Measurements from ENCODE around the gene MEIS1. TPM values are rescaled to one million over a fixed set of nuclear protein-coding genes. Genes with fewer than 3 reads are reported as not detected.

The MEIS1 gene
- polyA plus RNA-seq, 1 donor (not counting 4 experiments of a cell fraction or from before 2014, with no cell fraction given), result 3.1 TPM

- H3K9me3 ChIP-seq (ENCODE audit: control insufficient read depth, low read depth, low read length), result no peaks in the 10 kb centered on the region
- H3K9me1 ChIP-seq (ENCODE audit: control insufficient read depth, extremely low read depth, insufficient read depth, low read length), result no peaks in the 10 kb centered on the region
- no peak overlapping the region for H3K4me3 ChIP-seq (ENCODE audit: control insufficient read depth in 2 of 3, extremely low read depth in 1 of 3, insufficient read depth in 2 of 3, low read depth in 1 of 3, low read length in 3 of 3)
- H3K4me2 ChIP-seq (ENCODE audit: control insufficient read depth, extremely low read depth, insufficient read depth, low read depth, low read length), result no peak overlapping the region
- H3K4me1 ChIP-seq (ENCODE audit: control insufficient read depth, extremely low read depth, insufficient read depth, low read length), result no peaks in the 10 kb centered on the region
- FAIRE-seq (no peak), DNase-seq (ENCODE audit: low read depth, low spot score) (no peak)
- no peak overlapping the region for H3K9ac ChIP-seq (ENCODE audit: control insufficient read depth, extremely low read depth, insufficient read depth, low read length)
- no peak overlapping the region for H2AFZ ChIP-seq (ENCODE audit: control insufficient read depth, low read length)
- H3K36me3 ChIP-seq (ENCODE audit: control insufficient read depth in 2 of 2, extremely low read depth in 1 of 2, insufficient read depth in 2 of 2, low read length in 2 of 2), result no peaks in the 10 kb centered on the region
- no peak overlapping the region for H3K27ac ChIP-seq (ENCODE audit: control insufficient read depth, insufficient read depth, low read length)
- TF ChIP-seq, protein P1, sequence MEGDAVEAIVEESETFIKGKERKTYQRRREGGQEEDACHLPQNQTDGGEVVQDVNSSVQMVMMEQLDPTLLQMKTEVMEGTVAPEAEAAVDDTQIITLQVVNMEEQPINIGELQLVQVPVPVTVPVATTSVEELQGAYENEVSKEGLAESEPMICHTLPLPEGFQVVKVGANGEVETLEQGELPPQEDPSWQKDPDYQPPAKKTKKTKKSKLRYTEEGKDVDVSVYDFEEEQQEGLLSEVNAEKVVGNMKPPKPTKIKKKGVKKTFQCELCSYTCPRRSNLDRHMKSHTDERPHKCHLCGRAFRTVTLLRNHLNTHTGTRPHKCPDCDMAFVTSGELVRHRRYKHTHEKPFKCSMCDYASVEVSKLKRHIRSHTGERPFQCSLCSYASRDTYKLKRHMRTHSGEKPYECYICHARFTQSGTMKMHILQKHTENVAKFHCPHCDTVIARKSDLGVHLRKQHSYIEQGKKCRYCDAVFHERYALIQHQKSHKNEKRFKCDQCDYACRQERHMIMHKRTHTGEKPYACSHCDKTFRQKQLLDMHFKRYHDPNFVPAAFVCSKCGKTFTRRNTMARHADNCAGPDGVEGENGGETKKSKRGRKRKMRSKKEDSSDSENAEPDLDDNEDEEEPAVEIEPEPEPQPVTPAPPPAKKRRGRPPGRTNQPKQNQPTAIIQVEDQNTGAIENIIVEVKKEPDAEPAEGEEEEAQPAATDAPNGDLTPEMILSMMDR (optimal IDR thresholded peaks at IDR 0.05 in 1 of 3, IDR thresholded peaks at IDR 0.05 in 1 of 3, conservative IDR thresholded peaks at IDR 0.05 in 1 of 3; ENCODE audit: extremely low read depth in 1 of 3, insufficient read depth in 2 of 3, low read length in 3 of 3), result no peak
- no peak for TF ChIP-seq EZH2 (IDR thresholded peaks at IDR 0.05; ENCODE audit: low read length)
- H4K20me1 ChIP-seq (ENCODE audit: control insufficient read depth, extremely low read depth, insufficient read depth, low read length), result no peaks in the 10 kb centered on the region
- dilution Hi-C loops (cut with MboI; ENCODE audit: extremely low pct_ligation_motif_present, low sequenced_read_pairs), result no loop called here
- H3K79me2 ChIP-seq (ENCODE audit: control insufficient read depth, insufficient read depth, low read length), result no peaks in the 10 kb centered on the region
- H3K27me3 ChIP-seq (ENCODE audit: control insufficient read depth, extremely low read depth, insufficient read depth, low read length), result no peaks in the 10 kb centered on the region
Observed at GRCh38 chr2:66539452-66539851, 104.5 kb downstream of the MEIS1 start.

- H3K4me3 ChIP-seq (ENCODE audit: control insufficient read depth in 2 of 3, extremely low read depth in 1 of 3, insufficient read depth in 2 of 3, low read depth in 1 of 3, low read length in 3 of 3), result no peak overlapping the region
- no peaks in the 10 kb centered on the region for H3K9me3 ChIP-seq (ENCODE audit: control insufficient read depth, low read depth, low read length)
- no peaks in the 10 kb centered on the region for H4K20me1 ChIP-seq (ENCODE audit: control insufficient read depth, extremely low read depth, insufficient read depth, low read length)
- no peak overlapping the region for H3K27ac ChIP-seq (ENCODE audit: control insufficient read depth, insufficient read depth, low read length)
- no peaks in the 10 kb centered on the region for H3K36me3 ChIP-seq (ENCODE audit: control insufficient read depth in 2 of 2, extremely low read depth in 1 of 2, insufficient read depth in 2 of 2, low read length in 2 of 2)
- H3K27me3 ChIP-seq (ENCODE audit: control insufficient read depth, extremely low read depth, insufficient read depth, low read length), result no peaks in the 10 kb centered on the region
- no peak for FAIRE-seq
- dilution Hi-C loops (cut with MboI; ENCODE audit: extremely low pct_ligation_motif_present, low sequenced_read_pairs), result no loop called here
- no peaks in the 10 kb centered on the region for H3K9me1 ChIP-seq (ENCODE audit: control insufficient read depth, extremely low read depth, insufficient read depth, low read length)
- H3K4me1 ChIP-seq (ENCODE audit: control insufficient read depth, extremely low read depth, insufficient read depth, low read length), result no peaks in the 10 kb centered on the region
- no peak overlapping the region for H3K9ac ChIP-seq (ENCODE audit: control insufficient read depth, extremely low read depth, insufficient read depth, low read length)
- no peak overlapping the region for H3K4me2 ChIP-seq (ENCODE audit: control insufficient read depth, extremely low read depth, insufficient read depth, low read depth, low read length)
- DNase-seq (ENCODE audit: low read depth, low spot score), result no peak
- no peaks in the 10 kb centered on the region for H3K79me2 ChIP-seq (ENCODE audit: control insufficient read depth, insufficient read depth, low read length)
- TF ChIP-seq EZH2 (IDR thresholded peaks at IDR 0.05; ENCODE audit: low read length), result no peak
- TF ChIP-seq, protein P1 (optimal IDR thresholded peaks at IDR 0.05 in 1 of 3, IDR thresholded peaks at IDR 0.05 in 1 of 3, conservative IDR thresholded peaks at IDR 0.05 in 1 of 3; ENCODE audit: extremely low read depth in 1 of 3, insufficient read depth in 2 of 3, low read length in 3 of 3), result no peak
- no peak overlapping the region for H2AFZ ChIP-seq (ENCODE audit: control insufficient read depth, low read length)
Observed at GRCh38 chr2:66541646-66542045, 106.7 kb downstream of the MEIS1 start.

Data from keratinocyte (primary cell).